ENCODE data around the gene PEMT. TPM values are rescaled to one million over a fixed set of nuclear protein-coding genes. Genes with fewer than 3 reads are reported as not detected.

PEMT gene
- total RNA-seq, 2 experiments from 2014 or later, result 51.7 to 53.2 TPM

DNA sequence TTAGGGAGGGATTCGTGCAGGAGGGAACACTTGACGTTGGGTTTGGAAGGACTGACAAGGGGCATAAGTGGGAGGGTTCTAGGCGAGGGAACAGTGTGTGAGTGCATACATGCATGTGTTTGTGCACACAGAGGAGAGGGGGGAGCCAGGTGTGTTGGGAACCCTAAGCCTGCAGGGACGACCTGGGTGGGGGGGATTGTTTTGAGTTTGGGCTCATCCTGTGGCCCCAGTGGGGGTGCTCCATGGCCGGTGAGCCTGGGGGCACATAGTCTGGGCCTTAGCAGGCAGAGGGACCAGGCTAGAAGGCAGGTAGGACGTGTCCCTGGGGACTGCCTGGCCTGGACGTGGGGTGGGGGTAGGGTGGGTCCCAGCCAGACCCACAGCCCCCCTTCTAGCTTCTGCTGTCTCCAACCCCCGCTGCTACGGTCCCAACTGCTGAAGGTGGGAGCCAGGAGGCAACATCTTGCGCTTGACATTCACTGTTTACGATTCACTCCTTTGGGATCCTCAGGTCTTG is 83.4 kb downstream of the PEMT start:
- ChIA-PET CTCF (no interaction called here), POLR2A (interaction anchor here (0.7 kb wide), 1 partner anchor 28 kb away, joined by 3 read pairs; no protein-coding TSS in a partner anchor)
- H3K27me3 Mint-ChIP-seq, result no peaks in the 10 kb centered on the region
- H3K4me3 Mint-ChIP-seq, result no peak overlapping the region
- H3K9me3 Mint-ChIP-seq, result no peaks in the 10 kb centered on the region
- intact Hi-C loops (cut with micrococcal nuclease), result no loop called here
- H3K4me1 Mint-ChIP-seq (ENCODE audit: low read depth), result peaks cover 14% of the 10 kb centered on the region
- ATAC-seq (no peak), DNase-seq (no peak)
- H3K27ac Mint-ChIP-seq, result no peak overlapping the region
- TF ChIP-seq, protein P1, sequence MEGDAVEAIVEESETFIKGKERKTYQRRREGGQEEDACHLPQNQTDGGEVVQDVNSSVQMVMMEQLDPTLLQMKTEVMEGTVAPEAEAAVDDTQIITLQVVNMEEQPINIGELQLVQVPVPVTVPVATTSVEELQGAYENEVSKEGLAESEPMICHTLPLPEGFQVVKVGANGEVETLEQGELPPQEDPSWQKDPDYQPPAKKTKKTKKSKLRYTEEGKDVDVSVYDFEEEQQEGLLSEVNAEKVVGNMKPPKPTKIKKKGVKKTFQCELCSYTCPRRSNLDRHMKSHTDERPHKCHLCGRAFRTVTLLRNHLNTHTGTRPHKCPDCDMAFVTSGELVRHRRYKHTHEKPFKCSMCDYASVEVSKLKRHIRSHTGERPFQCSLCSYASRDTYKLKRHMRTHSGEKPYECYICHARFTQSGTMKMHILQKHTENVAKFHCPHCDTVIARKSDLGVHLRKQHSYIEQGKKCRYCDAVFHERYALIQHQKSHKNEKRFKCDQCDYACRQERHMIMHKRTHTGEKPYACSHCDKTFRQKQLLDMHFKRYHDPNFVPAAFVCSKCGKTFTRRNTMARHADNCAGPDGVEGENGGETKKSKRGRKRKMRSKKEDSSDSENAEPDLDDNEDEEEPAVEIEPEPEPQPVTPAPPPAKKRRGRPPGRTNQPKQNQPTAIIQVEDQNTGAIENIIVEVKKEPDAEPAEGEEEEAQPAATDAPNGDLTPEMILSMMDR (IDR thresholded peaks at IDR 0.05), result no peak
- no peaks in the 10 kb centered on the region for H3K36me3 Mint-ChIP-seq (ENCODE audit: low read depth)

DNA sequence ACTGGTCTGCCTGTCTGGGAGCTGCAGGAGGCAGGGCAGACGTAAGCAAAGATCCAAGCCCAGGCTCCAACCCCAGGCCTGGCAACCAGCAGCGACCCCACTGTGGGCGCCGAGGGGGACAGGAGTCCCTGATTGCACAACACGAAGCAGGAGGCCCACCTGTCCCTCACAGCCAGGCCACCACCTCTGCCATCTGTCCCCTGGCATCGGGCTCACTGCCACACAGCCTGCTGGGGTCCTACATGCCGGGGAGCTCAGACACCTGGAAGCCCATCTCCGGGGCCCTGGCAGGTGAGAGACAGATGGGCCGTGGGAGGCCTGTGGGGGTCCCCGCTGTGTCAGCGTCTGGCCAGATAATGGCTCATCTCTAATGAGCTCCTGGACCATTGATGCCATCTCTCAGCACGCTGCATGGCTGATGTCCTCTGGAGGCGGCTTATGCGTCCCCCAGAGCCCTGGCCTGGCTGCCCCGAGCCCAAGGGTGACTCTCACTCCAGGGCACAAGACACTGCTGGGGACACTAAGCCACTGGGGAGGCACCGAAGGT is 84.0 kb downstream of the PEMT start:
- H3K27ac Mint-ChIP-seq, result no peak overlapping the region
- no peaks in the 10 kb centered on the region for H3K9me3 Mint-ChIP-seq
- intact Hi-C loops (cut with micrococcal nuclease), result no loop called here
- peaks cover 14% of the 10 kb centered on the region for H3K4me1 Mint-ChIP-seq (ENCODE audit: low read depth)
- no peak for DNase-seq
- TF ChIP-seq, protein P1 (IDR thresholded peaks at IDR 0.05), result no peak
- no peaks in the 10 kb centered on the region for H3K36me3 Mint-ChIP-seq (ENCODE audit: low read depth)
- H3K27me3 Mint-ChIP-seq, result no peaks in the 10 kb centered on the region
- no peak overlapping the region for H3K4me3 Mint-ChIP-seq
- ChIA-PET CTCF (interaction anchor here (1.1 kb wide), 1 partner anchor 10 kb away, joined by 4 read pairs; no protein-coding TSS in a partner anchor), POLR2A (interaction anchor here (0.7 kb wide), 1 partner anchor 29 kb away, joined by 3 read pairs; no protein-coding TSS in a partner anchor)
- no peak for ATAC-seq

DNA sequence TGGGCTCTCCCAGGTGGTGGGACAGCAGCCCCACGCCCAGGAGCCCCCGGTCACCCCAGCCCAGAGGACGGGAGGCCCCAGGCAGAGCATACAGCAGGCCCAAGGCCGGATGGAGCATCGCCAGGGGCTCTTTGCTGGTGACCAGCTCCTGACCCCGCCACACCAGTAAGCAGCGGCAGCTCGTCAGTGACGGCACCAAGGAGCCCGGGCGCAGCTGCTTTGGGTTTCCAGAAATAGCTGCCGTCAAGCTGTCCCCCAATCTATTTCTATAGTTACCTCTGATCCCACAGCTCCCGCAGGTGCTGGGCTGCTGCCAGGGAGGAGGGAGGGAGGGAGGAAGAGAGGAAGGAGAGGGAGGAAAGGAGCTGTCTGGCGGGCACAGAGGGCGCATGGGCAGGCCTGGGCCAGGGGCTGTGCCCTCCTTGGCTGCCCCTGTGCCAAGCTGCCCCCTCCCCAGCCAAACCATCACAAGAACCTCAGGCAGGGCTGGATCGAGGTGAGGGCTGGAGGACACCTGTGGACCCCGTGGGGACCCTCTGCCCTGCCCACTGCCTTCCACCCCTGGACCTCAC is 84.5 kb downstream of the PEMT start:
- H3K36me3 Mint-ChIP-seq (ENCODE audit: low read depth), result no peaks in the 10 kb centered on the region
- H3K4me3 Mint-ChIP-seq, result no peak overlapping the region
- POLR2A ChIA-PET, result interaction anchor here (1.0 kb wide), 1 partner anchor 10 kb away, joined by 3 read pairs; no protein-coding TSS in a partner anchor
- TF ChIP-seq, protein P1 (IDR thresholded peaks at IDR 0.05), result no peak
- DNase-seq (no peak), ATAC-seq (no peak)
- H3K9me3 Mint-ChIP-seq, result no peaks in the 10 kb centered on the region
- H3K27ac Mint-ChIP-seq, result no peak overlapping the region
- H3K4me1 Mint-ChIP-seq (ENCODE audit: low read depth), result peaks cover 14% of the 10 kb centered on the region
- CTCF ChIA-PET, result interaction anchor here (1.1 kb wide), 1 partner anchor 10 kb away, joined by 4 read pairs; no protein-coding TSS in a partner anchor
- no peaks in the 10 kb centered on the region for H3K27me3 Mint-ChIP-seq
- intact Hi-C loops (cut with micrococcal nuclease), result no loop called here

DNA sequence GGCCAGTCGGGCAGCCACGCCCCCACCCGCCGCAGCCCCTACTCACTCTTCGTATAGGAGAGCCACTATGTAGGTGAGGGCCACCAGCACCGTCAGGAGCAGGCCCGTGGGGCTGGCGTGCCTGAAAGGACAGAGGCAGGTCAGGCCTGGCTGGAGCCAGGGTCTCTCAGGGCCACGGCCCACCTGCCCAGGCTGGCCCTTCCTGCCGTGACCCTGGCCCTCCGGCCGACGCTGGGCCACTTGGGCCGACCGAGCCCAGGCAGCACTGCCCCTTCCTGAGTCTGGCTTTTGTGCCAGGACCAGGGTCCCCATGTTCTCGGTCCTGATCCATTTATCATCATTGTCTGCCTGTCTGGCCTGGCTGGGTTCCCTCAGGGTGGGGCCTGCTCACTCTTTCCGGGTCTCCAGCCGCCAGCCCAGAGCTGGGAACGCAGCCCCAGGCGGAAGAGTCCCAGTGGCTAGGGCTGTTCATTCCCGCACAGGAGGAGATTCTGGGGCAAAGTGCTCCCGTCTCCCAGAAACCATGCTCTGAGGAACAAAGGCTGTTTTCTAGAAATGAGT is 85.2 kb downstream of the PEMT start:
- DNase-seq (no peak), ATAC-seq (no peak)
- no peaks in the 10 kb centered on the region for H3K9me3 Mint-ChIP-seq
- H3K27me3 Mint-ChIP-seq, result no peaks in the 10 kb centered on the region
- peaks cover 14% of the 10 kb centered on the region for H3K4me1 Mint-ChIP-seq (ENCODE audit: low read depth)
- TF ChIP-seq, protein P1 (IDR thresholded peaks at IDR 0.05), result no peak
- intact Hi-C loops (cut with micrococcal nuclease), result no loop called here
- H3K4me3 Mint-ChIP-seq, result no peak overlapping the region
- H3K36me3 Mint-ChIP-seq (ENCODE audit: low read depth), result no peaks in the 10 kb centered on the region
- no peak overlapping the region for H3K27ac Mint-ChIP-seq
- ChIA-PET CTCF (interaction anchor here (1.1 to 2.0 kb wide), 2 partner anchors 9 to 10 kb away, joined by 4 to 11 read pairs; partner anchors contain the start of gene RASD1), POLR2A (interaction anchor here (1.0 kb wide), 1 partner anchor 9 kb away, joined by 3 read pairs; no protein-coding TSS in a partner anchor)
